SK-N-SH (cell line): ENCODE results near the gene ARAP2. TPM values are rescaled to one million over a fixed set of nuclear protein-coding genes. Genes with fewer than 3 reads are reported as not detected.

Source experiments
- CTCF ChIA-PET: fragments of 300-600, 350-600 bp; formaldehyde crosslinking; extraction: SDS; loops from one replicate; lab custom pipeline; 2021; lab: Yijun Ruan, JAX
- POLR2A ChIA-PET: fragments of 350-600 bp; sonication (Branson Sonifier 250); formaldehyde crosslinking; extraction: SDS; loops from one replicate; lab custom pipeline; 2020; ENCODE audit warnings: antibody characterized with exemption, inconsistent platforms; lab: Yijun Ruan, JAX
- DNase-seq: peaks from one replicate; pipeline ENCODE4 v3.0.0; 2012
- H2AFZ ChIP-seq: fragments of 200-600 bp; sonication (generic); 2 replicates; pipeline ENCODE4 v1.8.1; 2016; ENCODE audit warnings: antibody characterized with exemption, mild to moderate bottlenecking, low read depth
- H3F3A ChIP-seq: fragments of 200-600 bp; sonication (generic); replicated peaks from 2 replicates; pipeline ENCODE3; 2016; ENCODE audit warnings: antibody characterized with exemption, mild to moderate bottlenecking; ENCODE audit not compliant: insufficient read depth
- H3K27ac ChIP-seq, 2 experiments: fragments of 200-500 bp in 1 of 2; fragments of 200-600 bp in 1 of 2; sonication (Bioruptor generic) in 1 of 2; sonication (generic), shearing (Covaris generic) in 1 of 2; 2 replicates each; pipeline versions ENCODE4 v1.5.1 to v1.6.1; 2014 to 2016; ENCODE audit warnings: low read depth in 2 of 2, inconsistent platforms in 1 of 2, low read length in 1 of 2, mild to moderate bottlenecking in 1 of 2, mixed read lengths in 1 of 2
- H3K27me3 ChIP-seq: fragments of 200-600 bp; sonication (generic), shearing (Covaris generic); 2 replicates; pipeline ENCODE4 v1.6.1; 2016; ENCODE audit warnings: mixed run types; ENCODE audit not compliant: insufficient read depth
- H3K36me3 ChIP-seq, 2 experiments: fragments of 200-500 bp in 1 of 2; fragments of 200-600 bp in 1 of 2; sonication (Bioruptor generic) in 1 of 2; sonication (generic) in 1 of 2; replicated peaks in 1 of 2; 2 replicates each; pipeline versions ENCODE3 to v1.5.1; 2014 to 2016; ENCODE audit warnings: low read length in 1 of 2, mild to moderate bottlenecking in 1 of 2; ENCODE audit not compliant: insufficient read depth in 2 of 2, control insufficient read depth in 1 of 2
- H3K4me1 ChIP-seq, 2 experiments: fragments of 200-500 bp in 1 of 2; fragments of 200-600 bp in 1 of 2; sonication (Bioruptor generic) in 1 of 2; sonication (generic), shearing (Covaris generic) in 1 of 2; 2 replicates each; pipeline versions ENCODE4 v1.5.1 to v1.6.1; 2014 to 2016; ENCODE audit warnings: low read depth in 1 of 2, low read length in 1 of 2, mixed run types in 1 of 2; ENCODE audit not compliant: insufficient read depth in 2 of 2, control insufficient read depth in 1 of 2
- H3K4me2 ChIP-seq: fragments of 200-600 bp; sonication (generic), shearing (Covaris generic); 2 replicates; pipeline ENCODE4 v1.6.1; 2017; ENCODE audit warnings: mixed run types
- H3K4me3 ChIP-seq, 2 experiments: fragments of 200-500 bp in 1 of 2; fragments of 200-600 bp in 1 of 2; sonication (Bioruptor generic) in 1 of 2; sonication (generic), shearing (Covaris generic) in 1 of 2; 2 replicates each; pipeline versions ENCODE4 v1.5.1 to v1.8.1; 2014 to 2016; ENCODE audit warnings: low read depth in 2 of 2, inconsistent platforms in 1 of 2, low read length in 1 of 2, mild to moderate bottlenecking in 1 of 2, mixed read lengths in 1 of 2, moderate library complexity in 1 of 2
- H3K79me2 ChIP-seq: fragments of 200-600 bp; sonication (generic); 2 replicates; pipeline ENCODE4 v1.8.1; 2017; ENCODE audit warnings: mild to moderate bottlenecking; ENCODE audit not compliant: insufficient read depth
- H3K9ac ChIP-seq: fragments of 200-600 bp; sonication (generic); 2 replicates; pipeline ENCODE4 v1.6.1; 2017; ENCODE audit warnings: mixed run types
- H3K9me2 ChIP-seq: fragments of 200-600 bp; sonication (generic); 2 replicates; pipeline ENCODE4 v1.6.1; 2017; ENCODE audit warnings: mixed run types
- H3K9me3 ChIP-seq: fragments of 200-600 bp; sonication (generic); 2 replicates; pipeline ENCODE4 v1.6.1; 2017; ENCODE audit warnings: mixed run types, mild to moderate bottlenecking, moderate library complexity
- H4K20me1 ChIP-seq: fragments of 200-600 bp; sonication (generic); 2 replicates; pipeline ENCODE4 v1.6.1; 2017; ENCODE audit warnings: mild to moderate bottlenecking, mixed run types; ENCODE audit not compliant: insufficient read depth
- ELF1 ChIP-seq: IDR thresholded peaks from 2 replicates; pipeline ENCODE4 v1.4.0; 2012
- EP300 ChIP-seq, 2 experiments: IDR thresholded peaks; 2 replicates each; pipeline versions ENCODE4 v1.4.0 to v1.6.1; 2012; ENCODE audit warnings: borderline replicate concordance in 1 of 2, low read depth in 1 of 2, low read length in 1 of 2
- EZH2phosphoT487 ChIP-seq: fragments of 200-600 bp; sonication (generic); IDR thresholded peaks from 2 replicates; pipeline ENCODE4 v1.6.1; 2017; ENCODE audit warnings: low read depth, mixed run types, mild to moderate bottlenecking, antibody characterized with exemption, moderate library complexity, borderline replicate concordance
- FOXJ3 ChIP-seq: sonication (generic); formaldehyde crosslinking; IDR thresholded peaks from 2 replicates; pipeline ENCODE4 v1.5.1; 2020; ENCODE audit warnings: mild to moderate bottlenecking, missing genetic modification reagents
- GABPA ChIP-seq: IDR thresholded peaks from 2 replicates; pipeline ENCODE4 v1.4.0; 2012; ENCODE audit warnings: low read depth, mild to moderate bottlenecking
- JUND ChIP-seq: IDR thresholded peaks from 2 replicates; pipeline ENCODE4 v1.4.0; 2012
- MXI1 ChIP-seq: IDR thresholded peaks from 2 replicates; pipeline ENCODE4 v1.6.1; 2012; ENCODE audit warnings: mild to moderate bottlenecking, low read depth, low read length, improper control_type of control experiment
- NRF1 ChIP-seq: IDR thresholded peaks from 2 replicates; pipeline ENCODE4 v1.6.1; 2012; ENCODE audit warnings: low read depth, mild to moderate bottlenecking, low read length
- POLR2AphosphoS5 ChIP-seq: IDR thresholded peaks from 2 replicates; pipeline ENCODE4 v1.6.1; 2012; ENCODE audit warnings: low read depth, low read length
- RAD21 ChIP-seq: IDR thresholded peaks from 2 replicates; pipeline ENCODE4 v1.6.1; 2012; ENCODE audit warnings: mild to moderate bottlenecking, low read length
- RXRA ChIP-seq: IDR thresholded peaks from 2 replicates; pipeline ENCODE4 v1.4.0; 2012; ENCODE audit warnings: low read depth, mild to moderate bottlenecking, borderline replicate concordance
- SIN3A ChIP-seq: IDR thresholded peaks from 2 replicates; pipeline ENCODE4 v1.6.1; 2012; ENCODE audit warnings: low read depth, mild to moderate bottlenecking, low read length, moderate library complexity, borderline replicate concordance
- YY1 ChIP-seq: IDR thresholded peaks from 2 replicates; pipeline ENCODE4 v1.4.0; 2012; ENCODE audit warnings: low read depth, mild to moderate bottlenecking
- polyA plus RNA-seq, 3 experiments: library from polyadenylated mRNA; depleted of rRNA; stranded (reverse); fragments of >200 nt; gene quantifications; 2 replicates each; pipeline ENCODE4 v1.2.3, GENCODE V29; 2012
- TF ChIP-seq, protein P1 (sequence below): fragments of 200-600 bp; sonication (generic); IDR thresholded peaks from 2 replicates; pipeline ENCODE4 v1.6.1; 2017; ENCODE audit warnings: antibody characterized with exemption, mild to moderate bottlenecking, moderate library complexity
- TF ChIP-seq, protein P2 (sequence below): IDR thresholded peaks from 2 replicates; pipeline ENCODE4 v1.4.0; 2012; ENCODE audit warnings: low read depth, borderline replicate concordance

The ARAP2 gene
- polyA plus RNA-seq, 1 of the 3 experiments (the other 2 are of a cell fraction): not detected

- TF ChIP-seq, protein P1, sequence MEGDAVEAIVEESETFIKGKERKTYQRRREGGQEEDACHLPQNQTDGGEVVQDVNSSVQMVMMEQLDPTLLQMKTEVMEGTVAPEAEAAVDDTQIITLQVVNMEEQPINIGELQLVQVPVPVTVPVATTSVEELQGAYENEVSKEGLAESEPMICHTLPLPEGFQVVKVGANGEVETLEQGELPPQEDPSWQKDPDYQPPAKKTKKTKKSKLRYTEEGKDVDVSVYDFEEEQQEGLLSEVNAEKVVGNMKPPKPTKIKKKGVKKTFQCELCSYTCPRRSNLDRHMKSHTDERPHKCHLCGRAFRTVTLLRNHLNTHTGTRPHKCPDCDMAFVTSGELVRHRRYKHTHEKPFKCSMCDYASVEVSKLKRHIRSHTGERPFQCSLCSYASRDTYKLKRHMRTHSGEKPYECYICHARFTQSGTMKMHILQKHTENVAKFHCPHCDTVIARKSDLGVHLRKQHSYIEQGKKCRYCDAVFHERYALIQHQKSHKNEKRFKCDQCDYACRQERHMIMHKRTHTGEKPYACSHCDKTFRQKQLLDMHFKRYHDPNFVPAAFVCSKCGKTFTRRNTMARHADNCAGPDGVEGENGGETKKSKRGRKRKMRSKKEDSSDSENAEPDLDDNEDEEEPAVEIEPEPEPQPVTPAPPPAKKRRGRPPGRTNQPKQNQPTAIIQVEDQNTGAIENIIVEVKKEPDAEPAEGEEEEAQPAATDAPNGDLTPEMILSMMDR: no peak
- TF ChIP-seq GABPA (no peak), POLR2AphosphoS5 (no peak), ELF1 (no peak), RXRA (no peak), EZH2phosphoT487 (no peak), FOXJ3 (no peak), RAD21 (no peak), NRF1 (no peak), EP300 (IDR thresholded peaks at IDR 0.05; ENCODE audit: borderline replicate concordance in 1 of 2, low read depth in 1 of 2, low read length in 1 of 2) (no peak), JUND (no peak), YY1 (no peak), MXI1 (no peak)
- TF ChIP-seq, protein P2, sequence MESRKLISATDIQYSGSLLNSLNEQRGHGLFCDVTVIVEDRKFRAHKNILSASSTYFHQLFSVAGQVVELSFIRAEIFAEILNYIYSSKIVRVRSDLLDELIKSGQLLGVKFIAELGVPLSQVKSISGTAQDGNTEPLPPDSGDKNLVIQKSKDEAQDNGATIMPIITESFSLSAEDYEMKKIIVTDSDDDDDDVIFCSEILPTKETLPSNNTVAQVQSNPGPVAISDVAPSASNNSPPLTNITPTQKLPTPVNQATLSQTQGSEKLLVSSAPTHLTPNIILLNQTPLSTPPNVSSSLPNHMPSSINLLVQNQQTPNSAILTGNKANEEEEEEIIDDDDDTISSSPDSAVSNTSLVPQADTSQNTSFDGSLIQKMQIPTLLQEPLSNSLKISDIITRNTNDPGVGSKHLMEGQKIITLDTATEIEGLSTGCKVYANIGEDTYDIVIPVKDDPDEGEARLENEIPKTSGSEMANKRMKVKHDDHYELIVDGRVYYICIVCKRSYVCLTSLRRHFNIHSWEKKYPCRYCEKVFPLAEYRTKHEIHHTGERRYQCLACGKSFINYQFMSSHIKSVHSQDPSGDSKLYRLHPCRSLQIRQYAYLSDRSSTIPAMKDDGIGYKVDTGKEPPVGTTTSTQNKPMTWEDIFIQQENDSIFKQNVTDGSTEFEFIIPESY: no peak
- TF ChIP-seq, all 33 proteins: peak for 0
Measured at GRCh38 chr4:36115312-36115711, 129.0 kb downstream of the ARAP2 start (continued).

DNA sequence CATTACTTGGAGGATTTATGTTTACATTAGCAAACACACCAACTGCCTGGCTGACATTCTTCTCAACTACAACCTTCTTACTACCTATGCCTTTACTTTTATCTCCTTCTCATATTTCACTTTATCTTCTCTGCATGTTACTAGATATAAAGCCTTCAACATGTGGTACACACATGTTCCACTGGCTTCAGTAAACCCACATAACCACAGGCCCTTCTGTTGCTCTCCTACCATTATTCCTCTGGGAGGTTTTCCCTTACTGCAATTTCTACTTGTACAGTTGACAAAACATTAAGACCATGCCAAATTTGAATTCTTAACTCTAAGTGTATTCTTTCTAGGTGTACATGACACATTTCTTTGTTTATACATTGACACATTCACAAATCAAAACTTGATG lies 133.1 kb downstream of the ARAP2 start:
- POLR2A ChIA-PET: no interaction called here
- Histone ChIP-seq H2AFZ (no peak overlapping the region), H3F3A (no peaks in the 10 kb centered on the region)

More for the DNA sequence above, 133.1 kb downstream of the ARAP2 start:
- TF ChIP-seq FOXJ3: no peak
- TF ChIP-seq SIN3A: no peak
- TF ChIP-seq RAD21: no peak
- Histone ChIP-seq H3K9ac (no peak overlapping the region), H3K27ac (no peak overlapping the region), H3K36me3 (no peaks in the 10 kb centered on the region), H3K4me1 (no peaks in the 10 kb centered on the region), H3K9me3 (no peaks in the 10 kb centered on the region), H3K9me2 (no peaks in the 10 kb centered on the region), H3K4me2 (no peak overlapping the region), H3K27me3 (no peaks in the 10 kb centered on the region), H4K20me1 (no peaks in the 10 kb centered on the region), H3K79me2 (no peaks in the 10 kb centered on the region), H3K4me3 (no peak overlapping the region)
- CTCF ChIA-PET: no interaction called here
- no peak for DNase-seq
